ENCODE measurements around the gene FAM181B. TPM values are rescaled to one million over a fixed set of nuclear protein-coding genes. Genes with fewer than 3 reads are reported as not detected.

The FAM181B gene, protein sequence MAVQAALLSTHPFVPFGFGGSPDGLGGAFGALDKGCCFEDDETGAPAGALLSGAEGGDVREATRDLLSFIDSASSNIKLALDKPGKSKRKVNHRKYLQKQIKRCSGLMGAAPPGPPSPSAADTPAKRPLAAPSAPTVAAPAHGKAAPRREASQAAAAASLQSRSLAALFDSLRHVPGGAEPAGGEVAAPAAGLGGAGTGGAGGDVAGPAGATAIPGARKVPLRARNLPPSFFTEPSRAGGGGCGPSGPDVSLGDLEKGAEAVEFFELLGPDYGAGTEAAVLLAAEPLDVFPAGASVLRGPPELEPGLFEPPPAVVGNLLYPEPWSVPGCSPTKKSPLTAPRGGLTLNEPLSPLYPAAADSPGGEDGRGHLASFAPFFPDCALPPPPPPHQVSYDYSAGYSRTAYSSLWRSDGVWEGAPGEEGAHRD
- 0.09 TPM in 1 of 2 replicates, not detected in the other for total RNA-seq (2022)
- percentile 16 among the genes with signal in this experiment for Bru-seq, nascent RNA
- BruChase-seq, experiment 1, labeled RNA remaining after a 6-hour chase: not detected
- not detected for BruChase-seq, experiment 2, labeled RNA remaining after a 2-hour chase
- long read RNA-seq: 0 reads

DNA sequence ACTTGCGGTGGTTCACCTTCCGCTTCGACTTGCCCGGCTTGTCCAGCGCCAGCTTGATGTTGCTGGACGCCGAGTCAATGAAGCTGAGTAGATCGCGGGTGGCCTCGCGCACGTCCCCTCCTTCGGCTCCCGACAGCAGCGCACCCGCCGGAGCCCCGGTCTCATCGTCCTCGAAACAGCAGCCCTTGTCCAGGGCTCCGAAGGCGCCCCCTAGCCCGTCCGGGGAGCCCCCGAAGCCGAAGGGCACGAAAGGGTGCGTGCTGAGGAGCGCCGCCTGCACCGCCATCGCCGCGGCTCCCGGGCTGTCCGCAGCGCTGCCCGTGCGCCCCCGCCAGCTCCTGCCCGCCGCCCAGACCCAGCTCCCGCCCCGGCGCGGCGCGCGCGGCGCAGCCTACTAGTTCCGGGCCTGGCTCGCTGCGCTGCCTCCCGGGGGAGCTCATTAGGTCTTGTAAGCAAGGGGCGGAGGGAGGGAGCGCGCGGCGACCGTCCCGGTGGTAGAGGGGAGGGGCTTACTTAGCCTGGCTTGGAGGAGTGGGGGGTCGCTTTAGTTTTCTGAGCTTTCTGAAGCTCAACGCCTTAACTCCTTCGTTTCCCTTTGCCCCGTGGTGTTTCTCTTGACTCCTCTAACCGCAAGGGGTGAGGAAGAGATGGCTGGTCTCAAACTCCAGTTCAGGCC lies at the start of gene FAM181B:
Gene FAM181B (minus strand): TSS at position 421 of the 676 bp plus-strand sequence. CDS start 135 bp downstream, at position 286.
- Mint-ChIP-seq H3K4me1 (ENCODE audit: low read depth, unreplicated experiment) (peaks cover 11% of the 10 kb centered on the region), H3K27ac (ENCODE audit: unreplicated experiment) (no peak within 1 kb of the TSS), H3K4me3 (ENCODE audit: low read depth, unreplicated experiment) (peak within 1 kb of the TSS; percentile 54), H3K9me3 (ENCODE audit: low read depth, unreplicated experiment) (no peaks in the 10 kb centered on the region), H3K36me3 (ENCODE audit: insufficient read depth, unreplicated experiment) (no peaks in the 10 kb centered on the region), H3K27me3 (ENCODE audit: unreplicated experiment) (peaks cover 74% of the 10 kb centered on the region)
- peak; percentile 33 for DNase-seq
- CTCF ChIA-PET: interaction anchor here (1.0 kb wide), 1 partner anchor 38 kb away, joined by 4 read pairs; no protein-coding TSS in a partner anchor
- BruUV-seq (replicated peaks): no TSS peak
- intact Hi-C loops (cut with micrococcal nuclease; ENCODE audit: unreplicated experiment): no loop called here
- TF ChIP-seq, protein P1, sequence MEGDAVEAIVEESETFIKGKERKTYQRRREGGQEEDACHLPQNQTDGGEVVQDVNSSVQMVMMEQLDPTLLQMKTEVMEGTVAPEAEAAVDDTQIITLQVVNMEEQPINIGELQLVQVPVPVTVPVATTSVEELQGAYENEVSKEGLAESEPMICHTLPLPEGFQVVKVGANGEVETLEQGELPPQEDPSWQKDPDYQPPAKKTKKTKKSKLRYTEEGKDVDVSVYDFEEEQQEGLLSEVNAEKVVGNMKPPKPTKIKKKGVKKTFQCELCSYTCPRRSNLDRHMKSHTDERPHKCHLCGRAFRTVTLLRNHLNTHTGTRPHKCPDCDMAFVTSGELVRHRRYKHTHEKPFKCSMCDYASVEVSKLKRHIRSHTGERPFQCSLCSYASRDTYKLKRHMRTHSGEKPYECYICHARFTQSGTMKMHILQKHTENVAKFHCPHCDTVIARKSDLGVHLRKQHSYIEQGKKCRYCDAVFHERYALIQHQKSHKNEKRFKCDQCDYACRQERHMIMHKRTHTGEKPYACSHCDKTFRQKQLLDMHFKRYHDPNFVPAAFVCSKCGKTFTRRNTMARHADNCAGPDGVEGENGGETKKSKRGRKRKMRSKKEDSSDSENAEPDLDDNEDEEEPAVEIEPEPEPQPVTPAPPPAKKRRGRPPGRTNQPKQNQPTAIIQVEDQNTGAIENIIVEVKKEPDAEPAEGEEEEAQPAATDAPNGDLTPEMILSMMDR (IDR thresholded peaks at IDR 0.05; ENCODE audit: unreplicated experiment): no peak

DNA sequence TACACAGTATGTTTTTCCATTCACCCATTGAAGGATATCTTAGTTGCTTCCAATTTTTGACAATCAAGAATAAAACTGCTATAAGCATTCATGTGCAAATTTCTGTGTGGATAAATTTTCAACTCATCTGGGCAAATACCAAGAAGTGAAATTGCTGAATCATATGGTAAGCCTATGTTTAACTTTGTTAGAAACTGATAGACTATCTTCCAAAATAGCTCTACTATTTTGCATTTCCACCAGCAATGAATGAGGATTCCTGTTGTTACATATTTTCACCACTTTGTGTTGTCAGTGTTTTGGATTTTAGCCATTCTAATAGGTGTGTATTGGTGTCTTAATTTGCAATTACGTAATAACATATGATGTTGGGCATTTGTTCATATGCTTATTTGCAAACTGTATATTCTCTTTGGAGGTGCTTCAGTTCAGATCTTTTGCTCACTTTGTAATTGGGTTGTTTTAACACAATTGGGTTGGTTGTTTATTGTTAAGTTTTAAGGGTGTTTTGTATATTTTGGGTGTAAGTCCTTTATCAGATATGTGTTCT lies 49.2 kb upstream of the FAM181B start:
- no TSS peak for BruUV-seq (replicated peaks)
- no peaks in the 10 kb centered on the region for H3K36me3 Mint-ChIP-seq (ENCODE audit: insufficient read depth, unreplicated experiment)
- peaks cover 7% of the 10 kb centered on the region for H3K9me3 Mint-ChIP-seq (ENCODE audit: low read depth, unreplicated experiment)
- no peak overlapping the region for H3K4me3 Mint-ChIP-seq (ENCODE audit: low read depth, unreplicated experiment)
- CTCF ChIA-PET: no interaction called here
- no peak overlapping the region for H3K27ac Mint-ChIP-seq (ENCODE audit: unreplicated experiment)
- TF ChIP-seq, protein P1 (IDR thresholded peaks at IDR 0.05; ENCODE audit: unreplicated experiment): no peak
- intact Hi-C loops (cut with micrococcal nuclease; ENCODE audit: unreplicated experiment): no loop called here
- H3K27me3 Mint-ChIP-seq (ENCODE audit: unreplicated experiment): no peaks in the 10 kb centered on the region
- no peak for DNase-seq
- no peaks in the 10 kb centered on the region for H3K4me1 Mint-ChIP-seq (ENCODE audit: low read depth, unreplicated experiment)

DNA sequence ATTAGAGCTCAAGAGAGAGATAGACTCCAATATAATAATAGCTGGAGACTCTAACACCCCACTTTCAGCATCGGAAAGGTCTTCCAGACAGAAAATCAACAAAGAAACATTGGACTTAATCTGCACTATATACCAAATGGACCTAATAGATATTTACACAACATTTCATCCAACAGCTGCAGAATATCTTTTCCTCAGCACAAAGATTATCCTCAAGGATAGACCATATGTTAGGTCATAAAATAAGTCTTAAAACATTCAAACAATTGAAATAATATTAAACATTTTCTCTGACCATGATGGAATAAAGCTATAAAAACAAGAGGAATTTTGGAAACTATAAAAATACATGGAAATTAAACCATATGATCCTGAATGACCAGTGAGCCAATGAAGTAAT lies 45.1 kb upstream of the FAM181B start:
- CTCF ChIA-PET: no interaction called here
- no peaks in the 10 kb centered on the region for H3K4me1 Mint-ChIP-seq (ENCODE audit: low read depth, unreplicated experiment)
- no peak for DNase-seq
- TF ChIP-seq, protein P1 (IDR thresholded peaks at IDR 0.05; ENCODE audit: unreplicated experiment): no peak
- intact Hi-C loops (cut with micrococcal nuclease; ENCODE audit: unreplicated experiment): no loop called here
- H3K27me3 Mint-ChIP-seq (ENCODE audit: unreplicated experiment): no peaks in the 10 kb centered on the region
- BruUV-seq (replicated peaks): no TSS peak
- H3K9me3 Mint-ChIP-seq (ENCODE audit: low read depth, unreplicated experiment): peaks cover 7% of the 10 kb centered on the region
- H3K4me3 Mint-ChIP-seq (ENCODE audit: low read depth, unreplicated experiment): no peak overlapping the region
- no peak overlapping the region for H3K27ac Mint-ChIP-seq (ENCODE audit: unreplicated experiment)
- no peaks in the 10 kb centered on the region for H3K36me3 Mint-ChIP-seq (ENCODE audit: insufficient read depth, unreplicated experiment)

DNA sequence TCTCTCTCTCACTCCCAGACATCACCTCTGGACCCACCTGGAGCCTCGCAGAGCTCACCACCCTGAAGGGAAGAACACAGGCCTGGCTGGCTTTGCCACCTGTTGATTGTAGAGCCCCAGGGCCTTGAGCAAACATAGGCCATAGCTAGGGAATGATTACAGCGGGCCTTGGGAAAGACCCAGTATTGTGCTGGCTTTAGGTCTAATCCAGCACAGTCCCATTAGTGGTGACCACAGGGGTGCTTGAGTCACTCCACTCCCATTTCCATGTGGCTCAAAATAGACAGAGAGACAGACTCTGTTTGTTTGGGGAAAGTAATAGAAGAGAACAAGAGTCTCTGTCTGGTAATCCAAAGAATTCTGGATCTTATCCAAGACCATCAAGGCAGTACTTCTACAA lies 42.7 kb upstream of the FAM181B start:
- CTCF ChIA-PET: interaction anchor here (0.5 to 0.8 kb wide), 2 partner anchors 9 to 42 kb away, joined by 4 read pairs; no protein-coding TSS in a partner anchor
- Mint-ChIP-seq H3K27me3 (ENCODE audit: unreplicated experiment) (no peaks in the 10 kb centered on the region), H3K4me1 (ENCODE audit: low read depth, unreplicated experiment) (no peaks in the 10 kb centered on the region), H3K9me3 (ENCODE audit: low read depth, unreplicated experiment) (peaks cover 4% of the 10 kb centered on the region), H3K4me3 (ENCODE audit: low read depth, unreplicated experiment) (no peak overlapping the region), H3K36me3 (ENCODE audit: insufficient read depth, unreplicated experiment) (no peaks in the 10 kb centered on the region), H3K27ac (ENCODE audit: unreplicated experiment) (no peak overlapping the region)
- no TSS peak for BruUV-seq (replicated peaks)
- TF ChIP-seq, protein P1 (IDR thresholded peaks at IDR 0.05; ENCODE audit: unreplicated experiment): no peak
- no peak for DNase-seq
- intact Hi-C loops (cut with micrococcal nuclease; ENCODE audit: unreplicated experiment): no loop called here
